Activated naive CD8-positive, alpha-beta T cell treated with anti-CD3 and anti-CD28 coated beads, Interleukin-2, amount 50 U/mL, for 24 hours (primary cell): ENCODE results near the gene DISP1.

Experiments
- ATAC-seq: fragments of 150-1000 bp; cut with Tn5 transposase; one replicate; pipeline ENCODE4 v1.10.0; 2021
- DNase-seq: peaks from one replicate; pipeline ENCODE4 v3.0.0; 2021
- H3K27ac Mint-ChIP-seq: one replicate; pipeline ENCODE4 v1.8.0; 2021; ENCODE audit warnings: mild to moderate bottlenecking, mixed read lengths
- H3K27me3 Mint-ChIP-seq: one replicate; pipeline ENCODE4 v1.8.0; 2021; ENCODE audit warnings: mixed read lengths
- H3K36me3 Mint-ChIP-seq: one replicate; pipeline ENCODE4 v1.8.0; 2021; ENCODE audit warnings: low read depth, mixed read lengths
- H3K4me1 Mint-ChIP-seq: one replicate; pipeline ENCODE4 v1.8.0; 2021; ENCODE audit warnings: mixed read lengths
- H3K4me3 Mint-ChIP-seq: one replicate; pipeline ENCODE4 v1.8.0; 2021; ENCODE audit warnings: mild to moderate bottlenecking, moderate library complexity, mixed read lengths
- H3K9me3 Mint-ChIP-seq: one replicate; pipeline ENCODE4 v1.8.0; 2021; ENCODE audit warnings: mixed read lengths

DISP1 gene, protein sequence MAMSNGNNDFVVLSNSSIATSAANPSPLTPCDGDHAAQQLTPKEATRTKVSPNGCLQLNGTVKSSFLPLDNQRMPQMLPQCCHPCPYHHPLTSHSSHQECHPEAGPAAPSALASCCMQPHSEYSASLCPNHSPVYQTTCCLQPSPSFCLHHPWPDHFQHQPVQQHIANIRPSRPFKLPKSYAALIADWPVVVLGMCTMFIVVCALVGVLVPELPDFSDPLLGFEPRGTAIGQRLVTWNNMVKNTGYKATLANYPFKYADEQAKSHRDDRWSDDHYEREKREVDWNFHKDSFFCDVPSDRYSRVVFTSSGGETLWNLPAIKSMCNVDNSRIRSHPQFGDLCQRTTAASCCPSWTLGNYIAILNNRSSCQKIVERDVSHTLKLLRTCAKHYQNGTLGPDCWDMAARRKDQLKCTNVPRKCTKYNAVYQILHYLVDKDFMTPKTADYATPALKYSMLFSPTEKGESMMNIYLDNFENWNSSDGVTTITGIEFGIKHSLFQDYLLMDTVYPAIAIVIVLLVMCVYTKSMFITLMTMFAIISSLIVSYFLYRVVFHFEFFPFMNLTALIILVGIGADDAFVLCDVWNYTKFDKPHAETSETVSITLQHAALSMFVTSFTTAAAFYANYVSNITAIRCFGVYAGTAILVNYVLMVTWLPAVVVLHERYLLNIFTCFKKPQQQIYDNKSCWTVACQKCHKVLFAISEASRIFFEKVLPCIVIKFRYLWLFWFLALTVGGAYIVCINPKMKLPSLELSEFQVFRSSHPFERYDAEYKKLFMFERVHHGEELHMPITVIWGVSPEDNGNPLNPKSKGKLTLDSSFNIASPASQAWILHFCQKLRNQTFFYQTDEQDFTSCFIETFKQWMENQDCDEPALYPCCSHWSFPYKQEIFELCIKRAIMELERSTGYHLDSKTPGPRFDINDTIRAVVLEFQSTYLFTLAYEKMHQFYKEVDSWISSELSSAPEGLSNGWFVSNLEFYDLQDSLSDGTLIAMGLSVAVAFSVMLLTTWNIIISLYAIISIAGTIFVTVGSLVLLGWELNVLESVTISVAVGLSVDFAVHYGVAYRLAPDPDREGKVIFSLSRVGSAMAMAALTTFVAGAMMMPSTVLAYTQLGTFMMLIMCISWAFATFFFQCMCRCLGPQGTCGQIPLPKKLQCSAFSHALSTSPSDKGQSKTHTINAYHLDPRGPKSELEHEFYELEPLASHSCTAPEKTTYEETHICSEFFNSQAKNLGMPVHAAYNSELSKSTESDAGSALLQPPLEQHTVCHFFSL (N-terminal part only)

DNA sequence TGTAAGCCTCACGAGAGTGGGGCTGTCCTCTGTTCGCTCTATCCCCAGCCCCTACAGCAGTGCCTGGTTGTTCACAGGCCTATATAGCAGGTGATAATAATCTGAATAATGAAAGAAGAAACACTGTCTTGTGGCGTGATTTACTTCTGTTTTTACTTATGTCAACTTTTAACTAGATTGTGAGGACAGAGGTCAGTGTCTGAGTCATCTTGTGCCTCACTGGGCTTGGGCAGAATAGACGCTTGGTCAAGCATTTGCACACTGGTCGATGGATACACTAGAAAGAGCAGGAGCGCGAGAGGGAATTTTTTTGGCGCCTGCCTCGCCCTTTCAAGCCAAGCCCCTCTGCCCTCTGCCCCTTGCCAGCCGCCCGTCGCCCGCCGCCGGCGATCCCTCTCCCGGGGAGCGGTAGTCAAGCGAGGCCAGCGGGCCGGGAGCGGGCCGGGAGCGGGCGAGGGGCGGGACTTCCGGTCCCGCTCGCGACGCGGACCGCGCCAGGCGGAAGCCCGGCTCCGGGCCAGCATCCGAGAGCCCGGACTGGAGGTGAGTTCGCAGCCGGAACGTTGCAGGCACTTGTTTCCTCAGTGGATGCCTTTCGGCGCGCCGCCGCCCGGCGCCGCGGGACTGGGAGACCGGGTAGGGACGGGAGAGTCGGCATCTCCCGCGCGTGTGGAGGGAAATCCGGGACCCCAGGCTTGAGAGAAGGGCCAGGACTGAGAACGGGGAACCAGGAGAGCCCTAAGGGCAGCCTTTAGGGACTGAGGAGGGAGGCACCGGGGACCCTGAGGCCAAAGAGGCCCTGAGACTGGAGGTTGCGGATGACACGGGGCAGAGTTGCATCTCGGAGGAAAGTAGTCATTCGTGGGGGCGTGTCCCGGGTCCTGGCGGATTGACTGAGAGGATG lies at the start of gene DISP1:
Gene DISP1, plus strand, starts transcription at position 504 of the 904 bp plus-strand sequence. CDS start 127,785 bp downstream, outside the sequence.
- Mint-ChIP-seq H3K36me3 (peaks cover 4% of the 10 kb centered on the region), H3K4me1 (peaks cover 45% of the 10 kb centered on the region), H3K9me3 (no peaks in the 10 kb centered on the region), H3K27me3 (no peaks in the 10 kb centered on the region), H3K4me3 (peak within 1 kb of the TSS; percentile 95), H3K27ac (peak within 1 kb of the TSS; percentile 94)
- ATAC-seq (peak; percentile 88), DNase-seq (peak; percentile 81)

GRCh38 chr1:222767152-222767571 lies 47.7 kb upstream of the DISP1 start:
- ATAC-seq, result peak; percentile 46
- H3K36me3 Mint-ChIP-seq, result peaks cover 14% of the 10 kb centered on the region
- no peaks in the 10 kb centered on the region for H3K27me3 Mint-ChIP-seq
- no peak overlapping the region for H3K4me3 Mint-ChIP-seq
- peaks cover 25% of the 10 kb centered on the region for H3K9me3 Mint-ChIP-seq
- no peak overlapping the region for H3K27ac Mint-ChIP-seq
- peaks cover 9% of the 10 kb centered on the region for H3K4me1 Mint-ChIP-seq
- DNase-seq, result no peak

GRCh38 chr1:222768592-222768991 lies 46.2 kb upstream of the DISP1 start:
- no peak for DNase-seq
- Mint-ChIP-seq H3K36me3 (peaks cover 14% of the 10 kb centered on the region), H3K4me3 (no peak overlapping the region), H3K4me1 (peaks cover 22% of the 10 kb centered on the region), H3K27ac (no peak overlapping the region), H3K27me3 (no peaks in the 10 kb centered on the region), H3K9me3 (peaks cover 25% of the 10 kb centered on the region)
- ATAC-seq, result no peak

- peaks cover 12% of the 10 kb centered on the region for H3K36me3 Mint-ChIP-seq
- no peak for ATAC-seq
Observed at GRCh38 chr1:222769181-222769580, 45.7 kb upstream of the DISP1 start.

GRCh38 chr1:222769971-222770620 lies 44.7 kb upstream of the DISP1 start:
- Mint-ChIP-seq H3K4me3 (no peak overlapping the region), H3K9me3 (peaks cover 19% of the 10 kb centered on the region), H3K4me1 (peaks cover 26% of the 10 kb centered on the region), H3K27ac (no peak overlapping the region), H3K27me3 (no peaks in the 10 kb centered on the region), H3K36me3 (peaks cover 11% of the 10 kb centered on the region)
- ATAC-seq (no peak), DNase-seq (no peak)

More at GRCh38 chr1:222769181-222769580, 45.7 kb upstream of the DISP1 start:
- Mint-ChIP-seq H3K4me1 (peaks cover 24% of the 10 kb centered on the region), H3K9me3 (peaks cover 24% of the 10 kb centered on the region), H3K4me3 (no peak overlapping the region), H3K27me3 (no peaks in the 10 kb centered on the region), H3K27ac (no peak overlapping the region)
- DNase-seq, result no peak

- peak overlapping the region; percentile 7 for H3K27ac Mint-ChIP-seq
- no peak for DNase-seq
- peak; percentile 57 for ATAC-seq
- H3K4me1 Mint-ChIP-seq, result peaks cover 20% of the 10 kb centered on the region
- peaks cover 17% of the 10 kb centered on the region for H3K9me3 Mint-ChIP-seq
- H3K4me3 Mint-ChIP-seq, result no peak overlapping the region
- H3K36me3 Mint-ChIP-seq, result peaks cover 10% of the 10 kb centered on the region
- H3K27me3 Mint-ChIP-seq, result no peaks in the 10 kb centered on the region
Observed at GRCh38 chr1:222772996-222773379, 41.9 kb upstream of the DISP1 start.

DNA sequence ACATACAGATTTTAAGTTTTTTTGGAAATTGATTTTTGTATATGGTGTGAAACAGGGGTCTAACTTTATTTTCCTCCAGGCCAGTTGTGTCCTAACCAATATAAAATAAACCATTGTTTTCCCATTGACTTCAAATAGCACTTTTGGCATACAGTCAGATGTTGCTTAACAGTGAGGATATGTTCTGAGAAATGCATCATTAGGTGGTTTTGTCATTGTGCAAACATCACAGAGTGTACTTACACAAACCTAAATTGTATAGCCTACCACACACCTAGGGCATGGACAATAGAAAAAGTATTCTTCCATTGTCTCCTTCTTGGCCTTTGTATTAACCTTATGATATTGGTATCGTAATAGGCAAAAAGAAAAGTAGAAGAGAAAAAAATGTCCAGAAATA lies 37.4 kb upstream of the DISP1 start:
- H3K36me3 Mint-ChIP-seq, result no peaks in the 10 kb centered on the region
- H3K27me3 Mint-ChIP-seq, result peaks cover 6% of the 10 kb centered on the region
- peaks cover 15% of the 10 kb centered on the region for H3K4me1 Mint-ChIP-seq
- H3K9me3 Mint-ChIP-seq, result no peaks in the 10 kb centered on the region
- no peak for DNase-seq
- ATAC-seq, result no peak
- H3K27ac Mint-ChIP-seq, result no peak overlapping the region
- H3K4me3 Mint-ChIP-seq, result no peak overlapping the region

GRCh38 chr1:222777977-222778376 lies 36.9 kb upstream of the DISP1 start:
- DNase-seq (no peak), ATAC-seq (no peak)
- no peaks in the 10 kb centered on the region for H3K9me3 Mint-ChIP-seq
- no peak overlapping the region for H3K27ac Mint-ChIP-seq
- H3K4me3 Mint-ChIP-seq, result no peak overlapping the region
- H3K36me3 Mint-ChIP-seq, result no peaks in the 10 kb centered on the region
- H3K27me3 Mint-ChIP-seq, result peaks cover 6% of the 10 kb centered on the region
- H3K4me1 Mint-ChIP-seq, result peaks cover 10% of the 10 kb centered on the region

DNA sequence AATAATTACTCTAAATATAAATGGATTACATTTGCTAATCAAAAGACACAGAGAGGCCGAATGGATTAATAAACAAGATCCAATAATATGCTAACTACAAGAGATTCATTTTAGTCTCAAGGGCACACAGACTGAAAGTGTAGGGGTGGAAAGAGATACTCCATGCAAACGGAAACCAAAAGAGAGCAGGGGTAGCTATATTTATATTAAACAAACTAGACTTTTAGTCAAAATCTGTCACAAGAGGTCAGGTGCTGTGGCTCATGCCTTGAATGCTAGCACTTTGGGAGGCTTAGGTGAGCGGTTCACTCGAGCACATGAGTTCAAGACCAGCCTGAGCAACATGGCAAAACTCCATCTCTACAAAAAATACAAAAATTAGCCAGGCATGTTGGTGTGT lies 33.6 kb upstream of the DISP1 start:
- Mint-ChIP-seq H3K4me3 (no peak overlapping the region), H3K27ac (no peak overlapping the region), H3K4me1 (no peaks in the 10 kb centered on the region), H3K27me3 (peaks cover 9% of the 10 kb centered on the region), H3K9me3 (no peaks in the 10 kb centered on the region), H3K36me3 (no peaks in the 10 kb centered on the region)
- DNase-seq (no peak), ATAC-seq (no peak)

DNA sequence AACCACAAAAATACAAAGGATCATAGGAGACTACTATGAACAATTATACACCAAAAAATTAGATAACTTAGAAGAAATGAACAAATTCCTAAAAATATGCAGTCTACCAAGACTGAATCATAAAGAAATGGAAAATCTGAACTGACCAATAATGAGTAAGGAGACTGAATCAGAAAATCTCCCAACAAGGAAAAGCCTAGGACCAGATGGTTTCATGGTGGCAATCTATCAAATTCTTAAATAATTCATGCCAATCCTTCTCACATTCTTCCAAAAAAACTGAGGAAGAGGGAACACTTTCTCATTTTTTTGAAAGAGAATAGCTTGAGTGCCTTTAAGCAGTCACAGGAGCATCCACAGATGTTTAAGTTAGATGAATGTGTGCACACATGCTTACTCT lies 31.8 kb upstream of the DISP1 start:
- Mint-ChIP-seq H3K27me3 (peaks cover 9% of the 10 kb centered on the region), H3K4me1 (peaks cover under 1% of the 10 kb centered on the region), H3K4me3 (no peak overlapping the region), H3K36me3 (no peaks in the 10 kb centered on the region), H3K27ac (no peak overlapping the region), H3K9me3 (no peaks in the 10 kb centered on the region)
- DNase-seq (no peak), ATAC-seq (no peak)

DNA sequence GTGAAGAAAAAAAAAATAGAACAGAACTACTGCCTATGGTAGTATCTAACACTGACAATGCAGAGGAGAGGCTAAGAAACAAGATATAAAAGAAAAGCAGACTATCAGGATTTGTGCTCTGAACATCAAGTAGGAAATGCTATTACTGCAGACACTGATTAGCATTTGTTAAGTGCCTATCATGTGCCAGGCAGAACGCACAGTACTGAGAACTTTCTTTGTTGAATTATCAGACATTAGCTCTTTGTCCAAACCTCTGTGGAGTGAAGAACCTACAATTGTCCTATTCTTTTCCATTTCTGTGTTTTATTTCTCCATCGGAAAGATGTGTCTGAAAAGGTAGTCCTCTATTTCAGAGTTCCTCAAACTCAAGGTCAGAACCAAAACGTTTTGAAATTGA lies 30.5 kb upstream of the DISP1 start:
- H3K4me1 Mint-ChIP-seq, result peaks cover 6% of the 10 kb centered on the region
- peaks cover 9% of the 10 kb centered on the region for H3K27me3 Mint-ChIP-seq
- DNase-seq (no peak), ATAC-seq (no peak)
- H3K27ac Mint-ChIP-seq, result no peak overlapping the region
- H3K9me3 Mint-ChIP-seq, result peaks cover under 1% of the 10 kb centered on the region
- no peak overlapping the region for H3K4me3 Mint-ChIP-seq
- no peaks in the 10 kb centered on the region for H3K36me3 Mint-ChIP-seq

GRCh38 chr1:222784916-222785315 lies 29.9 kb upstream of the DISP1 start:
- no peak overlapping the region for H3K27ac Mint-ChIP-seq
- peaks cover 6% of the 10 kb centered on the region for H3K9me3 Mint-ChIP-seq
- peaks cover 7% of the 10 kb centered on the region for H3K4me1 Mint-ChIP-seq
- H3K36me3 Mint-ChIP-seq, result no peaks in the 10 kb centered on the region
- ATAC-seq (no peak), DNase-seq (no peak)
- H3K27me3 Mint-ChIP-seq, result peaks cover 9% of the 10 kb centered on the region
- H3K4me3 Mint-ChIP-seq, result no peak overlapping the region

DNA sequence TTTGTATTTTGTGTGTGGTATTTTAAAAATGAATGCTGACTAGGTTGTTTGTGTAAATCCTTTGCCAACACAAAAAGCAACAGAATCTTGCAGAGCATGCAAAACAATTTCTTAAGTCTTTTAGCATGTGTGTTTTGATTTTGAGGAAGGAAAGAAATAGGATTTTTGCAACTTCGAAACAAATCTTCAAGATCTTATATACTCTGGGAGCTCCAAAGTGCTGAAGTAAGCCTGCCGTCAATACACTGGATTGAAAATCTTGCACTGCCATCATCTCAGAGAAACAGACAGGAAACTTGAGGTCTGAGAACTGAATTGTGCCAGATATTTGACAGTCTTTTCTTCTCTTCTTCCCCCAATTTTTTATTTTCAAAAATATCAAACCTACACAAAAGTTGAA lies 29.3 kb upstream of the DISP1 start:
- no peak overlapping the region for H3K4me3 Mint-ChIP-seq
- DNase-seq (no peak), ATAC-seq (no peak)
- H3K4me1 Mint-ChIP-seq, result peaks cover 11% of the 10 kb centered on the region
- H3K36me3 Mint-ChIP-seq, result no peaks in the 10 kb centered on the region
- H3K9me3 Mint-ChIP-seq, result peaks cover 8% of the 10 kb centered on the region
- no peak overlapping the region for H3K27ac Mint-ChIP-seq
- H3K27me3 Mint-ChIP-seq, result peaks cover 9% of the 10 kb centered on the region
